ENCODE results near the gene HCFC1.
"Not testable (repeated sequence)": the region's sequence is repeated elsewhere in the genome, so short reads cannot be mapped to it uniquely, and the experiment has no call there.

Gene HCFC1

GRCh38 chrX:154002215-154002719, 30.6 kb upstream of the HCFC1 start:
- no peak for DNase-seq (ENCODE audit: insufficient read length, low spot score)
- TF ChIP-seq CTCF (IDR thresholded peaks at IDR 0.05; ENCODE audit: insufficient read depth, missing control alignments): no peak
- no peak for FAIRE-seq

- no peak for TF ChIP-seq CTCF (IDR thresholded peaks at IDR 0.05; ENCODE audit: insufficient read depth, missing control alignments)
- DNase-seq (ENCODE audit: insufficient read length, low spot score): no peak
- FAIRE-seq: no peak
Observed at GRCh38 chrX:154000051-154000450, 28.4 kb upstream of the HCFC1 start.

- DNase-seq (ENCODE audit: insufficient read length, low spot score) (no peak), FAIRE-seq (no peak)
- no peak for TF ChIP-seq CTCF (IDR thresholded peaks at IDR 0.05; ENCODE audit: insufficient read depth, missing control alignments)
Observed at GRCh38 chrX:153999359-154000037, 27.9 kb upstream of the HCFC1 start.

- DNase-seq (ENCODE audit: insufficient read length, low spot score) (no peak), FAIRE-seq (no peak)
- TF ChIP-seq CTCF (IDR thresholded peaks at IDR 0.05; ENCODE audit: insufficient read depth, missing control alignments): no peak
Observed at GRCh38 chrX:153995504-153995903, 23.9 kb upstream of the HCFC1 start.

- not testable (repeated sequence) for FAIRE-seq; DNase-seq (ENCODE audit: insufficient read length, low spot score)
Observed at GRCh38 chrX:153994398-153994797, 22.8 kb upstream of the HCFC1 start.

GRCh38 chrX:153993978-153994377, 22.4 kb upstream of the HCFC1 start:
- TF ChIP-seq CTCF (IDR thresholded peaks at IDR 0.05; ENCODE audit: insufficient read depth, missing control alignments): no peak
- DNase-seq (ENCODE audit: insufficient read length, low spot score) (no peak), FAIRE-seq (no peak)

GRCh38 chrX:153993079-153993478, 21.5 kb upstream of the HCFC1 start:
- FAIRE-seq: no peak
- DNase-seq (ENCODE audit: insufficient read length, low spot score): no peak
- TF ChIP-seq CTCF (IDR thresholded peaks at IDR 0.05; ENCODE audit: insufficient read depth, missing control alignments): no peak
